Upper lobe of left lung (tissue), 4 donors: ENCODE results near the gene OR6J1.

ENCODE experiments used
- POLR2AphosphoS5 ChIP-seq, 2 donors: sonication (generic); formaldehyde crosslinking; IDR thresholded peaks; one replicate each; pipeline ENCODE4 v1.5.1; 2017; ENCODE audit warnings: antibody characterized with exemption in 2 of 2
- TF ChIP-seq, protein P1 (sequence below), 6 experiments: fragments of 450-650 bp in 4 of 6; fragments of 200-600 bp in 2 of 6; sonication (generic) in 2 of 6; IDR thresholded peaks; one replicate each; pipeline ENCODE4 v1.5.1; 2016 to 2019; ENCODE audit warnings: antibody characterized with exemption in 6 of 6

DNA sequence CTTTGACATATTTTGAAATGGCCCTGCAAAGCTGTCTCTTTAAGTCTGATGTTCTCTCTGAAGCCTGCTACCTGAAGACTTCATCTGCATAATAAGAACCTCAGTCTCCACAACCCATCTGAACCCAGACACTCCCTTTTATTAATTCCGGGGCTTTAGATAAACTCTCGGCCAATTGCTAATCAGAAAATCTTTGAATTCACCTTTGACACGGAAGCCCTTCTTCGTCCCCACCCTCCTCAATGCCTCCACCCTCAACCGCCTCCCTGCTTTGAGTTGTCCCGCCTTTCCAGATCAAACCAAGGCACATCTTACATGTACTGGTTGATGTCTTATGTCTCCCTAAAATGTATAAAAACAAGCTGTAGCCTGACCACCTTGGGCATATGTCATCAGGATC lies 17.6 kb downstream of the OR6J1 start:
- TF ChIP-seq, protein P1, sequence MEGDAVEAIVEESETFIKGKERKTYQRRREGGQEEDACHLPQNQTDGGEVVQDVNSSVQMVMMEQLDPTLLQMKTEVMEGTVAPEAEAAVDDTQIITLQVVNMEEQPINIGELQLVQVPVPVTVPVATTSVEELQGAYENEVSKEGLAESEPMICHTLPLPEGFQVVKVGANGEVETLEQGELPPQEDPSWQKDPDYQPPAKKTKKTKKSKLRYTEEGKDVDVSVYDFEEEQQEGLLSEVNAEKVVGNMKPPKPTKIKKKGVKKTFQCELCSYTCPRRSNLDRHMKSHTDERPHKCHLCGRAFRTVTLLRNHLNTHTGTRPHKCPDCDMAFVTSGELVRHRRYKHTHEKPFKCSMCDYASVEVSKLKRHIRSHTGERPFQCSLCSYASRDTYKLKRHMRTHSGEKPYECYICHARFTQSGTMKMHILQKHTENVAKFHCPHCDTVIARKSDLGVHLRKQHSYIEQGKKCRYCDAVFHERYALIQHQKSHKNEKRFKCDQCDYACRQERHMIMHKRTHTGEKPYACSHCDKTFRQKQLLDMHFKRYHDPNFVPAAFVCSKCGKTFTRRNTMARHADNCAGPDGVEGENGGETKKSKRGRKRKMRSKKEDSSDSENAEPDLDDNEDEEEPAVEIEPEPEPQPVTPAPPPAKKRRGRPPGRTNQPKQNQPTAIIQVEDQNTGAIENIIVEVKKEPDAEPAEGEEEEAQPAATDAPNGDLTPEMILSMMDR (IDR thresholded peaks at IDR 0.05), result no peak
- TF ChIP-seq POLR2AphosphoS5 (IDR thresholded peaks at IDR 0.05), result no peak
